ENCODE results near the gene WASF3. TPM values are rescaled to one million over a fixed set of nuclear protein-coding genes. Genes with fewer than 3 reads are reported as not detected.

The WASF3 gene
- total RNA-seq, 1 experiment from 2014 or later = 3.4 TPM

DNA sequence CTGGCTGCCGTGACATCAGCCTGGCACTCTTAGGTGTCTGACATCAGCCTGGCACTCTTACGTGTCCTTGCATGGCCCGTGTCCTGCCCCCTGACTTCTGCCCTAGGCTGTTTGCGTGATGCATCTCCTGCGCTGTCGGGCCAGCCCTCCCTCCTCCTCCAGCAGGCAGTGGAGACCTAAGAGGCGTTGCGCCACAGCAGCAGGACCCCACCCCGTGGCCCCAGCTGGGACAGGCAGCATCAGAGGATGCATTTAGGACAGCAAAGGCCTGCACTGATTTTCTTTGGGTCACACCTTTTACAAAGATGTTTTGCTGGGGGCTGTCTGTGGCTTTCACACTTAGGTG lies 137.8 kb downstream of the WASF3 start:
- H3K4me1 ChIP-seq (ENCODE audit: control insufficient read depth in 1 of 2, insufficient read depth in 2 of 2, low read length in 2 of 2) = peaks cover 0 to 8% of the 10 kb centered on the region in 2 experiments; a peak in 1 of 4 replicates
- intact Hi-C loops (cut with micrococcal nuclease) = loop anchor here (5.0 kb wide), 2 partner anchors 198 to 583 kb away; no protein-coding TSS in a partner anchor
- no peak overlapping the region for H3K9ac ChIP-seq (ENCODE audit: low read length)
- H3K36me3 ChIP-seq (ENCODE audit: control insufficient read depth in 1 of 2, insufficient read depth in 2 of 2, low read length in 2 of 2) = no peaks in the 10 kb centered on the region
- no peak for DNase-seq (ENCODE audit: low read depth, low spot score)
- no peak overlapping the region for H3K4me3 ChIP-seq (replicated peaks in 1 of 2; ENCODE audit: low read depth in 1 of 2, low read length in 2 of 2)
- no peak overlapping the region for H3K27ac ChIP-seq (ENCODE audit: low read depth, low read length)
- no TSS peak for BruUV-seq (replicated peaks)
- H3K9me3 ChIP-seq (ENCODE audit: control insufficient read depth in 1 of 2, insufficient read depth in 1 of 2, low read depth in 1 of 2, low read length in 2 of 2) = no peaks in the 10 kb centered on the region
- H2AFZ ChIP-seq (ENCODE audit: low read depth, low read length, poor library complexity, severe bottlenecking) = no peak overlapping the region
- no peak for ATAC-seq
- ChIA-PET RAD21 (ENCODE audit: low non-redundant PET in 1 of 2, low total read pairs in 2 of 2, uncharacterized antibody in 2 of 2, unreplicated experiment in 2 of 2) (interaction anchor here in 1 of 2 experiments (0.6 kb wide), 1 partner anchor 36 kb away, joined by 4 read pairs; no protein-coding TSS in a partner anchor), CTCF (no interaction called here), POLR2A (no interaction called here)
- no peaks in the 10 kb centered on the region for H3K27me3 ChIP-seq (ENCODE audit: insufficient read depth, low read length)
- H3K9me2 ChIP-seq (ENCODE audit: insufficient read depth) = no peaks in the 10 kb centered on the region
- H3K4me2 ChIP-seq (ENCODE audit: low read length) = no peak overlapping the region
- H4K20me1 ChIP-seq (ENCODE audit: insufficient read depth) = no peaks in the 10 kb centered on the region
- no peak for TF ChIP-seq SRF (IDR thresholded peaks at IDR 0.05; ENCODE audit: low read depth)
- no peak for TF ChIP-seq SIN3A (IDR thresholded peaks at IDR 0.05; ENCODE audit: low read depth)
- TF ChIP-seq, protein P1, sequence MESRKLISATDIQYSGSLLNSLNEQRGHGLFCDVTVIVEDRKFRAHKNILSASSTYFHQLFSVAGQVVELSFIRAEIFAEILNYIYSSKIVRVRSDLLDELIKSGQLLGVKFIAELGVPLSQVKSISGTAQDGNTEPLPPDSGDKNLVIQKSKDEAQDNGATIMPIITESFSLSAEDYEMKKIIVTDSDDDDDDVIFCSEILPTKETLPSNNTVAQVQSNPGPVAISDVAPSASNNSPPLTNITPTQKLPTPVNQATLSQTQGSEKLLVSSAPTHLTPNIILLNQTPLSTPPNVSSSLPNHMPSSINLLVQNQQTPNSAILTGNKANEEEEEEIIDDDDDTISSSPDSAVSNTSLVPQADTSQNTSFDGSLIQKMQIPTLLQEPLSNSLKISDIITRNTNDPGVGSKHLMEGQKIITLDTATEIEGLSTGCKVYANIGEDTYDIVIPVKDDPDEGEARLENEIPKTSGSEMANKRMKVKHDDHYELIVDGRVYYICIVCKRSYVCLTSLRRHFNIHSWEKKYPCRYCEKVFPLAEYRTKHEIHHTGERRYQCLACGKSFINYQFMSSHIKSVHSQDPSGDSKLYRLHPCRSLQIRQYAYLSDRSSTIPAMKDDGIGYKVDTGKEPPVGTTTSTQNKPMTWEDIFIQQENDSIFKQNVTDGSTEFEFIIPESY (IDR thresholded peaks at IDR 0.05; ENCODE audit: extremely low read depth, insufficient replicate concordance, low read length) = no peak
- no peak for TF ChIP-seq TCF7L2 (IDR thresholded peaks at IDR 0.05; ENCODE audit: borderline replicate concordance, extremely low read depth, insufficient read depth, insufficient read length)
- TF ChIP-seq POLR2AphosphoS5 (IDR thresholded peaks at IDR 0.05; ENCODE audit: low read depth, low read length) = no peak
- TF ChIP-seq ELF1 (IDR thresholded peaks at IDR 0.05; ENCODE audit: borderline replicate concordance, low read depth) = no peak
- TF ChIP-seq JUND (IDR thresholded peaks at IDR 0.05) = no peak
- TF ChIP-seq, protein P2, sequence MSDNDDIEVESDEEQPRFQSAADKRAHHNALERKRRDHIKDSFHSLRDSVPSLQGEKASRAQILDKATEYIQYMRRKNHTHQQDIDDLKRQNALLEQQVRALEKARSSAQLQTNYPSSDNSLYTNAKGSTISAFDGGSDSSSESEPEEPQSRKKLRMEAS (IDR thresholded peaks at IDR 0.05) = no peak
- TF ChIP-seq EZH2phosphoT487 (IDR thresholded peaks at IDR 0.05; ENCODE audit: borderline replicate concordance) = no peak
- no peak for TF ChIP-seq ZFX (IDR thresholded peaks at IDR 0.05)
- no peak for TF ChIP-seq EZH2 (IDR thresholded peaks at IDR 0.05)
- TF ChIP-seq FOSL1 (IDR thresholded peaks at IDR 0.05; ENCODE audit: low read depth) = no peak
- no peak for TF ChIP-seq YY1 (IDR thresholded peaks at IDR 0.05; ENCODE audit: extremely low read depth, insufficient replicate concordance, low read depth, low read length)
- no peaks in the 10 kb centered on the region for H3K79me2 ChIP-seq (ENCODE audit: insufficient read depth, low read length)
